HepG2 (cell line): ENCODE data around the gene MORC3. TPM values are rescaled to one million over a fixed set of nuclear protein-coding genes. Genes with fewer than 3 reads are reported as not detected.

ENCODE experiments used
- ATAC-seq: fragments of 200-7000 bp; cut with Tn5 transposase; 3 replicates; pipeline ENCODE4 v1.9.1; 2020; ENCODE audit warnings: mild to moderate bottlenecking, moderate library complexity
- BruUV-seq: library from RNA; stranded (reverse); fragments of 400-500 nt; replicated peaks from 2 replicates; lab custom pipeline; 2021; lab: Mats Ljungman, UMichigan
- CTCF ChIA-PET: fragments of 300-600 bp; formaldehyde crosslinking; extraction: SDS; loops from one replicate; lab custom pipeline; 2021; ENCODE audit warnings: low total read pairs, inconsistent platforms, low intra/inter-chr PET ratio; lab: Yijun Ruan, JAX
- POLR2A ChIA-PET: fragments of 350-600 bp; sonication (Branson Sonifier 250); formaldehyde crosslinking; loops from one replicate; lab custom pipeline; 2020; ENCODE audit warnings: antibody characterized with exemption, inconsistent platforms; lab: Yijun Ruan, JAX
- DNase-seq: peaks from one replicate; pipeline ENCODE4 v3.0.0-alpha.2; 2015; ENCODE audit warnings: low spot score
- FAIRE-seq: peaks from 3 replicates; lab custom pipeline; 2011; peaks lifted over from hg19 to GRCh38; lab: Jason Lieb, UNC
- H2AFZ ChIP-seq: one replicate; pipeline ENCODE4 v1.6.1; 2011; ENCODE audit warnings: low read length, inconsistent platforms
- H3K27ac ChIP-seq: fragments of 300-600 bp; 3 replicates; pipeline ENCODE4 v1.8.0; 2011; ENCODE audit warnings: mixed run types, mild to moderate bottlenecking, mixed read lengths, low read length, inconsistent platforms; ENCODE audit not compliant: insufficient read depth; ENCODE audit errors: extremely low read length
- H3K27me3 ChIP-seq, 2 experiments: fragments of 200-600 bp in 1 of 2; 2 replicates in 1 of 2; 3 replicates in 1 of 2; pipeline versions ENCODE4 v1.6.0 to v1.8.0; 2011; ENCODE audit warnings: low read length in 2 of 2, mild to moderate bottlenecking in 2 of 2, moderate library complexity in 2 of 2, inconsistent platforms in 1 of 2; ENCODE audit not compliant: insufficient read depth in 2 of 2, control insufficient read depth in 1 of 2
- H3K36me3 ChIP-seq, 2 experiments: fragments of 200-600 bp in 1 of 2; replicated peaks in 1 of 2; 2 replicates in 1 of 2; 3 replicates in 1 of 2; pipeline versions ENCODE4 v1.5.1 to v1.8.0; 2011; ENCODE audit warnings: low read length in 2 of 2, inconsistent platforms in 1 of 2; ENCODE audit not compliant: insufficient read depth in 2 of 2, control insufficient read depth in 1 of 2
- H3K4me1 ChIP-seq: 2 replicates; pipeline ENCODE4 v1.5.1; 2012; ENCODE audit warnings: low read length, inconsistent platforms; ENCODE audit not compliant: insufficient read depth
- H3K4me2 ChIP-seq: 2 replicates; pipeline ENCODE4 v1.6.0; 2011; ENCODE audit warnings: low read depth, low read length, inconsistent platforms
- H3K4me3 ChIP-seq, 3 experiments: fragments of 200-600 bp in 1 of 3; sonication (generic), shearing (Covaris generic) in 1 of 3; replicated peaks in 1 of 3; 2 replicates each; pipeline ENCODE4 v1.5.1; 2011 to 2016; ENCODE audit warnings: low read length in 3 of 3, inconsistent platforms in 2 of 3, low read depth in 2 of 3, mild to moderate bottlenecking in 2 of 3, control low read depth in 1 of 3, mixed read lengths in 1 of 3; ENCODE audit not compliant: insufficient read depth in 1 of 3
- H3K79me2 ChIP-seq: one replicate; pipeline ENCODE4 v1.6.1; 2011; ENCODE audit warnings: low read length, inconsistent platforms; ENCODE audit not compliant: insufficient read depth
- H3K9ac ChIP-seq: 2 replicates; pipeline ENCODE4 v1.6.0; 2011; ENCODE audit warnings: mild to moderate bottlenecking, low read depth, low read length, inconsistent platforms; ENCODE audit not compliant: insufficient read depth
- H3K9me3 ChIP-seq: 2 replicates; pipeline ENCODE4 v1.5.1; 2012; ENCODE audit warnings: mild to moderate bottlenecking, low read length
- H4K20me1 ChIP-seq: 2 replicates; pipeline ENCODE4 v1.6.0; 2011; ENCODE audit warnings: inconsistent platforms, mild to moderate bottlenecking, low read length, moderate library complexity; ENCODE audit not compliant: insufficient read depth
- EZH2 ChIP-seq: conservative IDR thresholded peaks from 2 replicates; pipeline ENCODE4 v1.6.1; 2012; ENCODE audit warnings: mild to moderate bottlenecking, low read depth, low read length, moderate library complexity
- MNT ChIP-seq: fragments of 450-650 bp; IDR thresholded peaks from 2 replicates; pipeline ENCODE4 v1.6.1; 2016
- RARA ChIP-seq: IDR thresholded peaks from 2 replicates; pipeline ENCODE4 v1.6.1; 2016; ENCODE audit warnings: missing genetic modification reagents, missing compliant biosample characterization
- RORA ChIP-seq: sonication (generic); formaldehyde crosslinking; IDR thresholded peaks from 2 replicates; pipeline ENCODE4 v1.5.0; 2020; ENCODE audit warnings: mild to moderate bottlenecking, missing genetic modification reagents, moderate library complexity
- TEAD2 ChIP-seq: sonication (generic); formaldehyde crosslinking; IDR thresholded peaks from 2 replicates; pipeline ENCODE4 v1.9.0; 2021; ENCODE audit warnings: missing genetic modification reagents
- ZBTB20 ChIP-seq: sonication (generic); formaldehyde crosslinking; IDR thresholded peaks from 2 replicates; pipeline ENCODE4 v1.8.1; 2023; ENCODE audit warnings: missing genetic modification reagents, low read depth, mild to moderate bottlenecking, borderline replicate concordance
- ZNF121 ChIP-seq: sonication (generic); formaldehyde crosslinking; IDR thresholded peaks from 2 replicates; pipeline ENCODE4 v1.5.0; 2020; ENCODE audit warnings: mild to moderate bottlenecking, missing genetic modification reagents
- ZNF142 ChIP-seq: sonication (generic); formaldehyde crosslinking; IDR thresholded peaks from 2 replicates; pipeline ENCODE4 v1.4.0; 2020; ENCODE audit warnings: missing genetic modification reagents
- WGBS: methylation state at CpG from one replicate; pipeline ENCODE4 v1.1.6; 2017; ENCODE audit warnings: low lambda C conversion rate; 5-methylcytosine and 5-hydroxymethylcytosine counted together
- in situ Hi-C: cut with HindIII; loops from 2 replicates; pipeline ENCODE4 v1.10.0; 2017; ENCODE audit warnings: low pct_unique_long_range_greater_than_20kb; ENCODE audit not compliant: extremely low pct_ligation_motif_present
- intact Hi-C: fragments of 100-400 bp; cut with micrococcal nuclease; formaldehyde crosslinking; loops from one replicate; pipeline ENCODE4 v1.10.0; 2022; ENCODE audit not compliant: unreplicated experiment
- polyA plus RNA-seq, 8 experiments: library from polyadenylated mRNA; depleted of rRNA in 3 of 8; stranded (reverse) in 7 of 8; unstranded in 1 of 8; fragments of >200 nt; fragmentation: Illumina TruSeq in 4 of 8; extraction: Trizol in 4 of 8; gene quantifications; 2 replicates each; pipeline versions ENCODE4 v1.2.1 to v1.2.3, GENCODE V29; 2011 to 2016; ENCODE audit warnings: low read depth in 4 of 8, missing spikeins in 1 of 8, mixed read lengths in 1 of 8; ENCODE audit not compliant: insufficient read depth in 1 of 8
- total RNA-seq, 5 experiments: library from RNA; depleted of rRNA; stranded (reverse); fragments of >200 nt; fragmentation: Illumina TruSeq; extraction: Trizol; gene quantifications; 2 replicates each; pipeline ENCODE4 v1.2.3, GENCODE V29; 2016; ENCODE audit warnings: low read depth in 1 of 5

MORC3 gene
- total and polyA plus RNA-seq, 2 of the 13 experiments (the other 11 are each of a cell fraction or from before 2014, with no cell fraction given), result 12.9 to 19.5 TPM

- no peak for TF ChIP-seq ZNF142 (CRISPR knock-in tag)
- no peak for TF ChIP-seq RARA (CRISPR knock-in tag)
- no peak for TF ChIP-seq ZBTB20 (CRISPR knock-in tag)
- TF ChIP-seq EZH2, result no peak
- TF ChIP-seq RORA (CRISPR knock-in tag), result no peak
- TF ChIP-seq ZNF121 (CRISPR knock-in tag), result 0 out of 2 replicates have a peak, but pooled peaks have one; percentile 48
- TF ChIP-seq MNT, result no peak
- no peak for TF ChIP-seq TEAD2 (CRISPR knock-in tag)
- Histone ChIP-seq H3K4me2 (peak overlapping the region; percentile 76), H3K4me3 (peak overlapping the region in 1 of 3 experiments; percentile 47; a peak in 2 of 6 replicates), H3K36me3 (peaks cover 0 to 3% of the 10 kb centered on the region in 2 experiments; a peak in 2 of 5 replicates), H3K27me3 (no peaks in the 10 kb centered on the region), H4K20me1 (no peaks in the 10 kb centered on the region), H3K4me1 (peaks cover 11% of the 10 kb centered on the region), H3K9ac (peak overlapping the region; percentile 10; the same call in 1 of the 2 replicates), H3K9me3 (no peaks in the 10 kb centered on the region), H3K27ac (no peak overlapping the region), H2AFZ (peak overlapping the region; percentile 89), H3K79me2 (no peaks in the 10 kb centered on the region)
- BruUV-seq, result no TSS peak
- no peak; the same call in 2 of the 3 replicates for ATAC-seq
- 94% methylated on average over 4 of the region's 4 CpGs for WGBS
- CTCF ChIA-PET, result no interaction called here
- intact Hi-C loops (no loop called here), in situ Hi-C loops (no loop called here)
- no peak for DNase-seq
- FAIRE-seq, result no peak
- POLR2A ChIA-PET, result interaction anchor here (3.6 kb wide), 1 partner anchor 23 kb away, joined by 9 read pairs; the partner anchor contains the start of gene MORC3
These were observed 22.5 kb upstream of the MORC3 start for GRCh38 chr21:36297406-36297937.
